Lung (tissue), 12 donors: ENCODE data around the gene CD109. TPM values are rescaled to one million over a fixed set of nuclear protein-coding genes. Genes with fewer than 3 reads are reported as not detected.

Experiments
- ATAC-seq: fragments of 200-7000 bp; cut with Tn5 transposase; one replicate; pipeline ENCODE4 v1.9.1; 2020; ENCODE audit warnings: moderate number of reproducible peaks; ENCODE audit not compliant: insufficient read depth, low FRiP score
- DNase-seq, 3 donors: peaks; one replicate each; pipeline ENCODE4 v3.0.0-alpha.2; 2013 to 2017
- H3K27ac ChIP-seq, 2 donors: one replicate each; pipeline ENCODE4 v1.5.1; 2013; ENCODE audit warnings: mild to moderate bottlenecking in 2 of 2, moderate library complexity in 2 of 2, control low read depth in 1 of 2, inconsistent platforms in 1 of 2, low read depth in 1 of 2, low read length in 1 of 2
- H3K27me3 ChIP-seq, 3 donors: one replicate each; pipeline ENCODE4 v1.5.1; 2013; ENCODE audit warnings: low read length in 2 of 3; ENCODE audit not compliant: control insufficient read depth in 3 of 3, insufficient read depth in 3 of 3
- H3K36me3 ChIP-seq, 4 donors: one replicate each; pipeline ENCODE4 v1.5.1; 2013; ENCODE audit warnings: low read length in 4 of 4, mild to moderate bottlenecking in 1 of 4, moderate library complexity in 1 of 4; ENCODE audit not compliant: control insufficient read depth in 4 of 4, insufficient read depth in 4 of 4
- H3K4me1 ChIP-seq, 5 donors: one replicate each; pipeline ENCODE4 v1.5.1; 2013; ENCODE audit warnings: low read length in 5 of 5, mild to moderate bottlenecking in 2 of 5, moderate library complexity in 1 of 5; ENCODE audit not compliant: control insufficient read depth in 5 of 5, insufficient read depth in 5 of 5
- H3K4me3 ChIP-seq: one replicate; pipeline ENCODE4 v1.5.1; 2013; ENCODE audit warnings: mild to moderate bottlenecking, control low read depth, moderate library complexity
- H3K9ac ChIP-seq, 2 donors: one replicate each; pipeline ENCODE4 v1.5.1; 2013; ENCODE audit warnings: low read length in 2 of 2, control low read depth in 1 of 2; ENCODE audit not compliant: insufficient read depth in 1 of 2
- H3K9me3 ChIP-seq, 4 donors: one replicate each; pipeline ENCODE4 v1.5.1; 2013; ENCODE audit warnings: low read length in 3 of 4, mild to moderate bottlenecking in 1 of 4, moderate library complexity in 1 of 4; ENCODE audit not compliant: control insufficient read depth in 4 of 4, insufficient read depth in 3 of 4
- polyA plus RNA-seq, 2 donors: library from polyadenylated mRNA; stranded (reverse); fragments of 200-250 nt; gene quantifications; one replicate each; pipeline ENCODE4 v1.2.1, GENCODE V29; 2013
- total RNA-seq, 2 donors: library from RNA; depleted of rRNA in 1 of 2; stranded (reverse); fragments of >200 nt in 1 of 2; gene quantifications; one replicate each; pipeline ENCODE4 v1.2.1, GENCODE V29; 2014 to 2021
- TF ChIP-seq, protein P1 (sequence below): IDR thresholded peaks from 2 replicates; pipeline ENCODE4 v1.5.1; 2012; ENCODE audit warnings: mild to moderate bottlenecking; ENCODE audit errors: control extremely low read depth, extremely low read depth
- donor health status: control.
- donor health status: control.
- donor health status: Bipolar disorder and iron deficiency.
- donor health status: healthy.
- donor health status: DM: yes; HTN: yes; CAD: no.

Gene CD109
- total and polyA plus RNA-seq, 4 donors: 2.1 to 48.5 (median 11.7) TPM

DNA sequence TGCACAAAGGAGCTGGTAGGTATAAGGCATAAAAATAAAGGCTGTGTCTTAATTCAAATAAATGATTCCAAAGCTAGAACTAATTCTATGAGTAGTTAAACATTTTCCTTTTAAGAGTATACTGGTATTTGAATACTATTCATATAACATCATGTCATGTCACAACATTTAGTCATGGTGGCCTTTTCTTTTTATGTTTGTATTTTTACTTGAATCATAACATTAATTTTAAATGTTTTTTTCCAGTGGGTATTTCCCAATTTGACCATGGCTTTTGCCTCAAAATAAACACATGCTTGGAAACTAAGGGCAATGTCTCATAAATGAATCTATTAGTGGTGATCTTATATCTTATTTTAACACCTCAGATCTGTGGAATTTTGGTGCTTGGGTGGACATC lies 177.1 kb downstream of the CD109 start:
- no peaks in the 10 kb centered on the region for H3K27me3 ChIP-seq
- TF ChIP-seq, protein P1, sequence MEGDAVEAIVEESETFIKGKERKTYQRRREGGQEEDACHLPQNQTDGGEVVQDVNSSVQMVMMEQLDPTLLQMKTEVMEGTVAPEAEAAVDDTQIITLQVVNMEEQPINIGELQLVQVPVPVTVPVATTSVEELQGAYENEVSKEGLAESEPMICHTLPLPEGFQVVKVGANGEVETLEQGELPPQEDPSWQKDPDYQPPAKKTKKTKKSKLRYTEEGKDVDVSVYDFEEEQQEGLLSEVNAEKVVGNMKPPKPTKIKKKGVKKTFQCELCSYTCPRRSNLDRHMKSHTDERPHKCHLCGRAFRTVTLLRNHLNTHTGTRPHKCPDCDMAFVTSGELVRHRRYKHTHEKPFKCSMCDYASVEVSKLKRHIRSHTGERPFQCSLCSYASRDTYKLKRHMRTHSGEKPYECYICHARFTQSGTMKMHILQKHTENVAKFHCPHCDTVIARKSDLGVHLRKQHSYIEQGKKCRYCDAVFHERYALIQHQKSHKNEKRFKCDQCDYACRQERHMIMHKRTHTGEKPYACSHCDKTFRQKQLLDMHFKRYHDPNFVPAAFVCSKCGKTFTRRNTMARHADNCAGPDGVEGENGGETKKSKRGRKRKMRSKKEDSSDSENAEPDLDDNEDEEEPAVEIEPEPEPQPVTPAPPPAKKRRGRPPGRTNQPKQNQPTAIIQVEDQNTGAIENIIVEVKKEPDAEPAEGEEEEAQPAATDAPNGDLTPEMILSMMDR: no peak
- H3K9me3 ChIP-seq: no peaks in the 10 kb centered on the region
- H3K36me3 ChIP-seq: no peaks in the 10 kb centered on the region
- no peaks in the 10 kb centered on the region for H3K4me1 ChIP-seq
- no peak overlapping the region for H3K27ac ChIP-seq
- H3K9ac ChIP-seq: no peak overlapping the region
- no peak for DNase-seq
- H3K4me3 ChIP-seq: no peak overlapping the region
- ATAC-seq: no peak

Other genes starting within 250 kb of the CD109 start
- gene CGAS, start 243.9 kb upstream of the CD109 start, total RNA-seq: 10 to 100 TPM in 1 of 2 donors, 1 to 10 TPM in 1; 8.9 to 14.0 TPM
- gene CGAS, start 243.9 kb upstream of the CD109 start, polyA plus RNA-seq: 1 to 10 TPM; 2.1 to 6.6 TPM
- 10 to 100 TPM; 16.5 to 23.6 TPM for gene MTO1, start 234.5 kb upstream of the CD109 start, total RNA-seq
- 10 to 100 TPM; 11.1 to 12.5 TPM for gene MTO1, start 234.5 kb upstream of the CD109 start, polyA plus RNA-seq
- over 10,000 TPM in 1 of 2 donors, 1,000 to 10,000 TPM in 1; 7,767 to 13,654 TPM for gene EEF1A1, start 175.2 kb upstream of the CD109 start, total RNA-seq
- gene EEF1A1, start 175.2 kb upstream of the CD109 start, polyA plus RNA-seq: 1,000 to 10,000 TPM; 8,131 to 8,262 TPM
- 10 to 100 TPM; 19.2 to 19.9 TPM for gene SLC17A5, start 42.2 kb upstream of the CD109 start, total RNA-seq
- 10 to 100 TPM in 1 of 2 donors, 1 to 10 TPM in 1; 5.5 to 17.0 TPM for gene SLC17A5, start 42.2 kb upstream of the CD109 start, polyA plus RNA-seq